Epithelial cell of prostate (primary cell): ENCODE measurements around the gene ZNF653.
"Not testable (repeated sequence)": the region's sequence is repeated elsewhere in the genome, so short reads cannot be mapped to it uniquely, and the experiment has no call there.

Source experiments
- DNase-seq: peaks from one replicate; pipeline ENCODE4 v3.0.0-alpha.2; 2011; ENCODE audit warnings: low read depth, low spot score
- H3K27ac ChIP-seq: fragments of 450-650 bp; 2 replicates; pipeline ENCODE4 v1.5.1; 2017; ENCODE audit warnings: mild to moderate bottlenecking

Gene ZNF653

DNA sequence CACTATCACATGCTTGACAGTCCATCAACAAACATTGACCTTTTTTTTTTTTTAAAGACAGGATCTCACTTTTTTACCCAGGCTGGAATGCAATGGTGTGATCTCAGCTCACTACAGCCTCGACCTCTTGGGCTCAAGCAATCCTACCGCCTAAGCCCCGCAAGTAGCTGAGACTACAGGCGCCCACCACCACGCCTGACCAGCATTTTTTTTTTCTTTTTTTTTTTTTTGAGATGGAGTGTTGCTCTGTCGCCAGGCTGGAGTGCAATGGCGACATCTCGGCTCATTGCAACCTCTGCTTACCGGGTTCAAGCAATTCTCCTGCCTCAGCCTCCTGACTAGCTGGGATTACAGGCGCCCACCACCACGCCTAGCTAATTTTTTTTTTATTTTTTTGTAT is 46.7 kb downstream of the ZNF653 start:
- not testable (repeated sequence) for H3K27ac ChIP-seq

DNA sequence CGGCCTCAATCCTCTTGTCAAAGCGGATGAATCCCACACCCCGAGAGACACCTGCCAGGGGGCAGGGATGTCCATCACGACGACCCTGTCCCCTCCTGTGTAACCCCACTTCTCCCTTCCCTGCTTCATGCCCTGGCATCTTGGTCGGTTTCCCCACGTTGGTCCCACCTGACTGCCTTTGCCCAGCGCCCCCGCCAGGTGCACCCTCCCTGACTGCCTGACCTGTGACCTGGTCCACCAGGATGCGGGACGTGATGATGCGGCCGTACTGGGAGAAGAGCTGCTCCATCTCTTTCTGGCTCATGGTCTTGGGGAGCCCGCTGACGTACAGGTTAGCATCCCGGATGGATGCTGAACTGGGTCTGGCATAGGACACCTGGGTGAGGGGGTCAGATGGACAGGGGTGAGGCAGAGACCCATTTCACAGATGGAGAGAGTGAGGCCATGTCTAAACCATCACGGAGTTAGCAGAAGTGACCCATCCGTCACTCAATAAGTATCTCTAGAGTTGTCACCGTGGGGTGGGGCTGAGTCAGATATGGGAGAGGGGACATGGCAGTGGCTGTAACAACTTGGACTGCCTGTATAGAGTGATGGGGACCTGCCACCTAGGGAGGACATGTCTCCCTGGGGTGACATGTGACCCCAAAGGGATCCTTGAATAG is 47.3 kb downstream of the ZNF653 start:
- H3K27ac ChIP-seq, result no peak overlapping the region
- DNase-seq, result no peak

More for the DNA sequence above, 46.7 kb downstream of the ZNF653 start:
- not testable (repeated sequence) for DNase-seq

DNA sequence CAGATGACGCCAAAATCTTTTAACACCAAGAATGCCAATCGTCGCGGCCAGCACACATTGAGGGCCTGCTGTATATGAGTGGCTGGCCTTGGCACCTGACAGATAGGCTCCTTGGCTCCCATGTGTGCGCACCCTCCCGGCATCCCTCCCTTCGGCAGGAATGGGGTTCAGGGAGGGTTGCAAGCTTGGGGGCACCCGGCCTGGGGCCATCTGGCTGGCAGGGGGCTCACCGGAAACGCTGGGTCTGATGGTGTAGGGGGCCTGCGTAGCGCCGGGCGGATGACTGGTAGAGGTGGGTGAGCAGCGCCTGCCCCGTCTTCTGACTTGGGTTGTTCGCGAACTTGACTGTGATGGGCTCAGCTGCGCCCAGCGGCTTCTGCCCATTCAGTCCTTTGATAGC is 47.8 kb downstream of the ZNF653 start:
- no peak overlapping the region for H3K27ac ChIP-seq
- no peak for DNase-seq

DNA sequence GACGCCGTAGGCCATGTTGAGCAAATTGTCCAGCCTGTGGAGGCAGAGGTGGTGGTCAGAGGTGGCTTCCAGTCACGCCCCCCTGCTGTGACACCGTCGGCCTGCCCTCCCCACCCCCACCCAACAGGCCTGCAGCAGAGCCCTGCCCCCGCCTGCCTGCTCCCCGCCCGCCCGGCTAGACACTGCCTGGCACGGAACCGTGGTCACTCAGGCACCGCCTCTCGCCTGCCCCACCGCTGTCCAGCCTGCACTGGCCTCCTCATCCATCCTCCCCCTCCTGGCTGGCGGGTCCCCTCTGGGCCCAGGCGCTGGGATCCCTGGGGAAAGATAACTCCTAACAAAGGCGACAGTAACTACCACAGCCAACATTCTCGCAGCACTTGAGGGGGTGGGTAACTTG is 48.5 kb downstream of the ZNF653 start:
- H3K27ac ChIP-seq, result no peak overlapping the region
- no peak for DNase-seq

DNA sequence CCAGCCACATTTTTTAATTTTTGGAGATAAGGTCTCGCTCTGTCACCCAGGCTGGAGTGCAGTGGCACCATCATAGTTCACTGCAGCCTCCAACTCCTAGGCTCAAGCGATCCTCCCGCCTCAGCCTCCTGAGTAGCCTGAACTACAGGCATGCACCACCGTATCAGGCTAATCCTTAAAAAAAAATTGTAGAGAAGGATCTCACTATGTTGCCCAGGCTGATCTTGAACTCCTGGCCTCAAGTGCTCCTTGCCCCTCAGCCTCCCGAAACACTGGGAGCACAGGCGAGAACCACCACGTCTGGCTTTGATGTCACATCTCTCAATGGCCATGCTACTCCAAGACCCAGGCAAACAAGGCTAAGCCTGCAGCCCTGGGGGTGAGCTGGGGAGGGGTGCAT is 49.0 kb downstream of the ZNF653 start:
- no peak for DNase-seq

DNA sequence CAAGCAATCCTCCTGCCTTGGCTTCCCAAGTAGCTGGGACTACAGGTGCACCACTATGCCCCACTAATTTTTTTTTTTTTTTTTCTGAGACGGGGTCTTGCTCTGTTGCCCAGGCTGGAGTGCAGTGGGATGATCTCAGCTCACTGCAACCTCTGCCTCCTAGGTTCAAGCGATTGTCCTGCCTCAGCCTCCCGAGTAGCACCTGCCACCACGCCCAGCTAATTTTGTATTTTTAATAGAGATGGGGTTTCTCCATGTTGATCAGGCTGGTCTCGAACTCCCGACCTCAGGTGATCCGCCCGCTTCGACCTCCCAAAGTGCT is 50.4 kb downstream of the ZNF653 start:
- not testable (repeated sequence) for DNase-seq

More for the DNA sequence above, 49.0 kb downstream of the ZNF653 start:
- no peak overlapping the region for H3K27ac ChIP-seq

DNA sequence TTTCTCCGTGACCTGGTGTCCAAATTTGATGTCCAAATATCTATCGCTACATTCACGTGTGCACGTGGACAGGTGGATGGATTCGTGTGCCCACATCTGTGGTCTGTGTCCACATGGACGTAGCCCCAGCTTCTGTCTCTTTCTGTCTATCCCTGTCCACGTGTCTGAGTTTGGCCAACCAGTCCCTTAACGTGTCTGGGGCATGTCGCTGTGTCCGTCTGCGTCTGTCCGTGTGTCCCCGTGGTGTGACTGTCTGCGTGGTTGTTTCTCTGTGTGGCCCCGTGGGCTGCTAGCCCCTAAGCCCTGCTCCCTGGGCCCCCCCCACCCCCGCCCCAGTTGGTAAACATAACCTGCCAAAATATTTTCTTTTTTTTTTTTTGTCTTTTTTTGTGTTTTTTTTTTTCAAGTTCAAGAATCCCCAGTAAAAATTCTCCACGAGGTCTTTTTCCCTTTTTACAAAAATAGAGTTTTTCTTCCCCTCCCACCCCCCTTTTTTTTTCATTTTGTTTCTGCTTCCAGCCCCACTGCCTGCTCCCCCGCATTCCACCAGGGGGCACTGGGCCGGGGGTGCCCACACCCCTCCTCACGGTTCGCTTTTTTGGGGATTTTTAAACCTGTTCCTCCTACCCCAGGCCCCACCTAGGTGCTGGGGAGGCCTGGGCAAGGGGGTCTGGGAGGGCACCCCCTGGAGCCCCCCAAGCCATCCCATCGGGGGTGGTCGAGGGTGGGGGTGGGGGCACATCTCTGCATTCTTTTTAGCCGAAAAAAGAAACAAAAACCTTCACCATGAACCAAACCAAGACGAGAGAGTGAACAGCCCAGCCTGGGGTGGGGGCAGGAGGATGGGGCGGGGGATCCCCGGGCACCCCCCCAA is 51.9 kb downstream of the ZNF653 start:
- no peak overlapping the region for H3K27ac ChIP-seq
- no peak for DNase-seq

More for the DNA sequence above, 50.4 kb downstream of the ZNF653 start:
- not testable (repeated sequence) for H3K27ac ChIP-seq

DNA sequence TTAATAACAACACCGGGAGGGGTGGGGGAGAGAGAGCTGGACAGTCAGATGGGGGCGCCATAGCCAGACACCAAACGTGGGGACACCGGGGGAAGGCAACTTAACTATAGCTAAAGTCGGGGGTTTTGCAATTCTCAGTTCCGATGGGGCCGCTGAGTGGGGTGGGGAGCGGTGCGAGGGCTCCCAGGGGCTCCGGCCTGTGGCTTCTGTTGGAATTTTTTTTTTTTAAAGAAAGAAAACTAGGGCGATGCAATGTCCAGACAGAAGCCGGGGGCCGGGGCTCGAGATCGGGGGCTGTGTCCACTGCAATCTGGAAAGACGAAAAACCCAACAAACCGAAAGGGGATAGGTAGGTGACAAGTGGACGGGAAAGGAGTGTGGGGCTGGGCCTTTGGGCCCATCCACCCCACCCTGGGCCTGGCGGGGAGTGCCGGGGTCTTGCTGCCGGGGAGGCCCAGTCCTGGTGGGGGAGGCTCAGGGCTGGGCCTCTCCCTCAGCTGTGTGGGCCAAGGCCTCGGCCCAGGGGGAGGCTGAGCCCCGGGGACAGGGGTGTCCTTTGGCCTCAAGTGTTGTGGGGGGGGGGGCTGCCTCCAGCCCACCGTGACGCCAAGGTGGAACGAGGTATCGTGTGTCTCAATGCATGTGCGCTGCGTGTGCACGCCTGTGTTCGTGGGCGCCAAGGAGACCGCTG is 52.9 kb downstream of the ZNF653 start:
- no peak for DNase-seq
- no peak overlapping the region for H3K27ac ChIP-seq

DNA sequence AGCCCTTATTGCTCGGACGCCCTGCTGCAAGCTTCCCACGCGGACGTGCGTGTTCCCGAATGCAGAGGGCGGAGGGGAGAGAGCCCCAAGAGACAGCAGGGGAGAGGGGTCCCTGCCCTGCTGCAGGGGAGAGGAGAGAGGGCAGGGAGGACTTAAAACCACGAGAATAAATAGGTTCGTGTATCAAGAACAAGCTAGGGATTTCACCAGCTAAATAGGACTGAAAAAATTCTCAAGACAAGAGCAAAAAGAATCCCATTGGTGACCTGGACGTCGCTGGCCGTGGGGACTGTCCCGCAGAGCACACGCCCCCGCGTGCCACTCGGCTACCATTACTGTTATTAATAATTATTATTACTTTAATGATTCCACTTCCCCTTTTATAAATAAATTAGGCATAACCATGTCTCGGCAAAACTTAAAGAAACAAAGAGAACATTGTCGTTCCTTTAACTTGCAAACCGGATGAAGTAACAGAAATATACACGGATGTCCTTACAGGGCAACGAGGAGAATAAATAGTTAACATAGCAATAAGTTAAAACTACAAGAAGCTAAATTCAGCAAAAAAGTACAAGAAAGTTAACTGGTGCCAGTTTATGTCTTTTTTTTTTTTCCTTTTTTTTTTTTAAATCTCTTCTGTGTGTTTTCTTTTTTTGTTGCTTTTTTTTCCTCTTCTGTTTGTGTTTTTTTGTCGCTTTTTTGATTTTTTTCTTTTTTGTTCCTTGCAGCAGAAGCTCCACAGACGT is 53.6 kb downstream of the ZNF653 start:
- H3K27ac ChIP-seq, result no peak overlapping the region
- DNase-seq, result no peak

DNA sequence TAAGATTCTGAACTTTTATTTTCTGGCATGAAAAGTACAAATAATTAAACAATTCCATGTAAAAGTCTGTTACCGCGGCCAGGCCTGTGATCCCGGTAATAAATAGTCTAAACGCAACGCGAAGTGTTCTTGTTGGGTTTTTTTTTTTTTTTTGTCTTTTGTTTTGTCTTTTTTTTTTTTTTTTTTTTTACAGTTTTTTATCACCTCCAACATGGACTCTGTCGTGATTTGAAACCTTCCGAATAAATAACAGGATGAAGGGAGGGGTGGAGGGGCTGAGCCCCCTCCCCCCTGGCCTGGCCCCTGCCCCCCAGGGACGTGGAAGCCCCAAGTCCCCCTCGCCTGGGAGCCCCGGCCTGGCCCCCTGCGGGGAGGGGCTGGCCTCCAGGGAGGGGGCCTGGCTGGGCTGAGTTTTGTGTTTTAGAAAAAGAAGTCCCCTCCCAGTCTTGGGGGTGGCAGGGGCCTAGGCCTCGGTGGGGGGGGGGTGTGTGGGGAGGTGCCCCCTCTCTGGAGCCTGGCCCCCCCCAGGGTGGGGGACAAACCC is 54.2 kb downstream of the ZNF653 start:
- DNase-seq, result no peak
- H3K27ac ChIP-seq, result no peak overlapping the region

DNA sequence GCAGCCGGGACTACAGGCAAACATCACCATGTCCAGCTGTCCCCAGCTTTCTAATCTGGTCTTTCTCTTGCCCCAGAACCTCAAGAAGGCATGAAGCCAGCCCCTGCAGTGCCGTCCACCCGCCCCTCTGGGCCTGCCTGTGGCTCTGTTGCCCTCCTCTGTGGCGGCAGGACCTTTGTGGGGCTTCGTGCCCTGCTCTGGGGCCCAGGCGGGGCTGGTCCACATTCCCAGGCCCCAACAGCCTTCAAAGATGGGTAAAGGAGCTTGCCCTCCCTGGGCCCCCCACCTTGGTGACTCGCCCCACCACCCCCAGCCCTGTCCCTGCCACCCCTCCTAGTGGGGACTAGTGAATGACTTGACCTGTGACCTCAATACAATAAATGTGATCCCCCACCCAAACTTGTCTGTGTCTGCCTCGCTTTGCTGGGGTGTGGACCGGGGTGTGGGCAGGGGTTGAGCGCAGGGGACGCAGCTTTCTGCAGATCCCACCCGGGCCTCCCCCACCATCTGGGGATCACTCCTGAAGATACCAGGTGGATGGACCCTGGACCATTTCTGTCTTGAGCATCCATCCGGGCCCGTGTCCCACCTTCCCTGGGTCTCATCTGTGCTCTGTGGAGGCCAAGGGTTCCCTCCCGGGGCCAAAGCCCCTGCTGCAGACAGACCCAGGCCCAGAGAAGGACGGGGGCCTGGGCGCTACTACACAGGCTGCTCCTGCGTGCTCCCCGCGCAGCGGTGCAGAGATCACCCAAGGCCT is 54.9 kb downstream of the ZNF653 start:
- DNase-seq, result no peak
- no peak overlapping the region for H3K27ac ChIP-seq

DNA sequence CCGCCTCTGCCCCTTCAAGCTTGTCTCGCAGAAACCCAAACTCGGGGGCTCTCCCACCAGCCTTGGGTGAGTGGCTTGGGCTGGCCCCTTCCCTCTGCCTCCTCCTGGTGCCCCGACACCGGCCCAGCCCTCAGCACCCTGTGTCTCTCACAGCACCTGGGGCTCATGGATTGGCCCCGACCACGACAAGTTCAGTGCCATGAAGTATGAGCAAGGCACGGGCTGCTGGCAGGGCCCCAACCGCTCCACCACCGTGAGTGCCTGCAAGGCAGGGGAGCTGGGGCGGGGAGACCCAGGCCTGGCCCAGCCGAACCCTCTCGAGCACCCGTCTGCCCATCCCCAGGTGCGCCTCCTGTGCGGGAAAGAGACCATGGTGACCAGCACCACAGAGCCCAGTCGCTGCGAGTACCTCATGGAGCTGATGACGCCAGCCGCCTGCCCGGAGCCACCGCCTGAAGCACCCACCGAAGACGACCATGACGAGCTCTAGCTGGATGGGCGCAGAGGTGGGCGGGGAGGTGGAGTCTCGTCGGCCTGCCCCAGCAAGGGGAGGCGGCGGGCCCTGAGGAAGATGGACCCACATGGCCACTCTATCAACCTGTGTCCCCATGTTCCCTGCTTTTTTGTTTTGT is 56.6 kb downstream of the ZNF653 start:
- DNase-seq, result no peak
- H3K27ac ChIP-seq, result no peak overlapping the region

DNA sequence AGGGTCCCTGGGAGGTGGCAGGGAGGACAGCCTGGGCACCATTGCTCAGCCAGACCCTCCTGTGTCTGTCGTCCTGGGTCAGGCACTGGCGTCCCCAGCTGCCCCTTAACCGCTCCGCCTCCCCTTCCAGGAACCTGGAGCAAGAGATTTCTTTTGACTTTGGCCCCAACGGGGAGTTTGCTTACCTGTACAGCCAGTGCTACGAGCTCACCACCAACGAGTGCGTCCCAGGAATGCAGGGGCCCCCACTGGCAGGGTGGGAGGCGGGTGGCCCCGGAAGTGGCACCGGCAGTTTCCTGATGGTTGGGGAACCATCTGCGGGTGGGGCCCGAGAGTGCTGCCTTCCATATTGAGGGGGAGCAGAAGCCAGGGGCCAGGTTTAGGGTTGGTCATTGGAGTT is 57.2 kb downstream of the ZNF653 start:
- no peak for DNase-seq
- H3K27ac ChIP-seq, result no peak overlapping the region

DNA sequence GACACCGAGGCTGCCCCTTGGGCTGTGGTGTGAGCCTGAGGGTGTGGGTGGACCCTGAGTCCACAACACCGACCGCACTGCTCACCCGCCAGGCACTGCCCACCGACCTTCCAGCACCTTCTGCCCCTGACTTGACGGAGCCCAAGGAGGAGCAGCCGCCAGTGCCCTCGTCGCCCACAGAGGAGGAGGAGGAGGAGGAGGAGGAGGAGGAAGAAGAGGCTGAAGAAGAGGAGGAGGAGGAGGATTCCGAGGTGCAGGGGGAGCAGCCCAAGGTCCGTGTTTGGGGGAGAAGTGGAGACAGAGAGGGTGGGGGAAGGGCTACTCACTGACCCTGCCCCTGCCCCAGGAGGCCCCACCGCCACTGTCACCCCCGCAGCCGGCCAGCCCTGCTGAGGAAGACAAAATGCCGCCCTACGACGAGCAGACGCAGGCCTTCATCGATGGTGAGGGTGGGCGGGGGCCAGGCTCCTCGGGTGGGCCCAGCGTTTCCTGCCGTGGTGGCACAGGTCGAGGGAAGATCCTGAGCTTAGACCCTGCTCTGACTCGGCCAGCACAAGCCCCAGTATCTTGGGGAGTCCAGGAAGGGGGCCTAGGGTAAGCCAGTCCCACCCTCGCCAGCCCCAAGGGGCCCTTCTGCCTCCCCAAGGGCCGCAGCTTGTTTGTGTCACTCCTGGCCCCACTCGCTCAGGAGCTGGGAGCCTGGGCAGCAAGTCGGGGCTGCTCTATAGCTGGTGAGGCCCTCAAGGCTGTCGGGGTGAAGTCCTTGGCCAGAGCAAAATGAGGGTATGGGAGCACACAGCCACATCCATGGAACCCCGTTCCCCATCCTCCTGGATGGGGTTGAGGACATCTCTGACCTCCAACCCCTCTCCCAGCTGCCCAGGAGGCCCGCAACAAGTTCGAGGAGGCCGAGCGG is 58.0 kb downstream of the ZNF653 start:
- no peak for DNase-seq
- no peak overlapping the region for H3K27ac ChIP-seq

DNA sequence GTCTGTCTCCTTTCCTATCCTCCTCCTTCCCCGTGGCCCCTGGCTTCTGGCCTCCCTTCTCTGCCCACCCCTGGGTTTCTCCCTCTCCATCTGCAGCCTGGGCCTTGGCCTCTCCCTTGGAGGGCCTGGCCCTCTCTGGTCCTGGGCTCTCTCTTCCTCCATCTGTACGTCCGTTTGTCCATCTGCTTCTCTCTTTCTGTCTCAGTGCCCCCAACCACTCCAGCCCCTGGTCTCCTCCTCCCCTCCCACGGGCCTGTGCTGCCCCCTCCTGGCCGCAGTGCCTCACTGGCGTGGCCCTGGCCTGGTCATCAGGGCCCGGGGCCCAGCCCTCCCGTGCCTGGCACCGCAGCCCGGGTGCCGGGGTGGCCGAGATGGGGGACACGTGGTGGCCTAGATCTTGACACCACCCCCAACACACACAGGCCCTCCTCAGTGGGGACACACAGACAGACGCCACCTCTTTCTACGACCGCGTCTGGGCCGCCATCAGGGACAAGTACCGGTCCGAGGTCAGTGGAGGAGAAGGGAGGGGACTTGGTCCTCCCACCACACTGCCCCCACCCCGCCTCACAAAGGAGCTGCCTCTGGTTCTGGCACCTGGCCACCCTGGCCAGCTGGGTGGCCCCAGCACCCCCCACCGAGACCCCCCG is 58.9 kb downstream of the ZNF653 start:
- DNase-seq, result no peak
- H3K27ac ChIP-seq, result no peak overlapping the region

DNA sequence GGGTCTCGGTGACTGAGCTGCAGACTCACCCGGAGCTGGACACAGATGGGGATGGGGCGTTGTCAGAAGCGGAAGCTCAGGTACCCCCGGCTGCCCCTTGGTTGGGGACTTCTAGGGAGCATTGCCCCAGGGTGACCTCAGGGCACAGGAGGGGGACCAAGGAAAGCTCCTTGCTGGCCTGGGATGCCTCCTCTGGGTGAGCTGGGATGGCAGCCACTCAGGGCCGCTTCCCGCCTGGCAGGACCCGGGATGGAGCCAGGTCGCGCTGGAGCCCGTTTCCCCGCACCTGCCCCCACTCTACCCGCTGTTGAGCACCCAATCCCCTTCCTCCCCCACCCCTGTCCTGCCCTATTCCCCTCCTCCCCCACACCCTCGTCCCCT is 59.4 kb downstream of the ZNF653 start:
- no peak for DNase-seq
- H3K27ac ChIP-seq, result no peak overlapping the region

DNA sequence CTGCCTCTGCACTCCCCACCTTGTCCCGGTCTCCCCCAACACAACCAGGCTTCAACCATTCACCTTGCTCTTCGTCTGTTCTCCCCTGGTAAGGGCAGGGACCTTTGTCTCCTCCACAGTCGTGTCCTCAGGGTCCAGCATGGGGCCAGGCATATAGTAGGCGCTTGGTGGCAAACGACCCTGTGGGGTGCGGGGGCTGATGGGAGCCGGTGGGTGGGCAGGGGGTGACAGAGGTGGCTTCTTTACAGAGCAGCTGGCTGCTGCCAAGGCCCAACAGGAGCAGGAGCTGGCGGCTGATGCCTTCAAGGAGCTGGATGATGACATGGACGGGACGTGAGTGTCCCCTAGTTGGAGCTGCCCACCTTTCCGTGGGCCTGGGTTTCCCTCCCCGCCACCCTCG is 60.5 kb downstream of the ZNF653 start:
- H3K27ac ChIP-seq, result no peak overlapping the region
- DNase-seq, result no peak

DNA sequence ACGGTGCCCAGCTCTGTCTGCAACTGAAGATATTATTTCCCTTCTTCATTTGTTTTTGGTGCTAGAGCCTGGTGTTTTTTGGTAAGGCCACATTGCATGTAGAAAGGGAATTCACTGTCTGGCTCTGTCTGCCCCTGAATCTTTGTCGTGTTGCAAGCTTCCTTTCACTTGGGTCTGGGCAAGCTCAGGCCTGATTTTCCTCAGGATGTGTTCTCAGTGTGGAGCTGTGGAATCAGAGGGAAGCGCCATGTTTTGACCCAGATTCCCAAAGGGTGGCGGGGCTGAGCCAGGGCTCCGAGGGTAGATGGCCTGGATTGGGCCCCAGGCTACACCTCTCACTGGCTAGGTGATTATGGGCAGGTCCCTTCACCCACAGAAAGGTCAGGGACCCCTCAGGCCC is 61.6 kb downstream of the ZNF653 start:
- H3K27ac ChIP-seq, result peak overlapping the region; percentile 62
- DNase-seq, result no peak
